Keratinocyte (primary cell): ENCODE results near the gene CALCR. TPM values are rescaled to one million over a fixed set of nuclear protein-coding genes. Genes with fewer than 3 reads are reported as not detected.

ENCODE experiments used
- DNase-seq: peaks from one replicate; pipeline ENCODE4 v3.0.0-alpha.2; 2011; ENCODE audit warnings: low read depth, missing footprints, low spot score
- FAIRE-seq: peaks from 2 replicates; lab custom pipeline; 2011; peaks lifted over from hg19 to GRCh38; lab: Jason Lieb, UNC
- H2AFZ ChIP-seq: 2 replicates; pipeline ENCODE4 v1.6.0; 2012; ENCODE audit warnings: low read length, control low read depth, inconsistent platforms; ENCODE audit not compliant: control insufficient read depth
- H3K27ac ChIP-seq: 2 replicates; pipeline ENCODE4 v1.5.1; 2011; ENCODE audit warnings: low read length; ENCODE audit not compliant: control insufficient read depth, insufficient read depth
- H3K27me3 ChIP-seq: 3 replicates; pipeline ENCODE4 v1.6.0; 2011; ENCODE audit warnings: low read length; ENCODE audit not compliant: control insufficient read depth, insufficient read depth; ENCODE audit errors: extremely low read depth
- H3K36me3 ChIP-seq, 2 experiments: 2 replicates in 1 of 2; 3 replicates in 1 of 2; pipeline ENCODE4 v1.5.1; 2011; ENCODE audit warnings: low read length in 2 of 2, mild to moderate bottlenecking in 1 of 2; ENCODE audit not compliant: control insufficient read depth in 2 of 2, insufficient read depth in 2 of 2; ENCODE audit errors: extremely low read depth in 1 of 2
- H3K4me1 ChIP-seq: 3 replicates; pipeline ENCODE4 v1.5.1; 2011; ENCODE audit warnings: low read length; ENCODE audit not compliant: control insufficient read depth, insufficient read depth; ENCODE audit errors: extremely low read depth
- H3K4me2 ChIP-seq: 3 replicates; pipeline ENCODE4 v1.6.0; 2011; ENCODE audit warnings: low read depth, low read length; ENCODE audit not compliant: control insufficient read depth, insufficient read depth; ENCODE audit errors: extremely low read depth
- H3K4me3 ChIP-seq, 3 experiments: fragments of 200-600 bp in 1 of 3; sonication (generic) in 1 of 3; 2 replicates in 2 of 3; 3 replicates in 1 of 3; pipeline ENCODE4 v1.5.1; 2011 to 2016; ENCODE audit warnings: low read length in 3 of 3, mild to moderate bottlenecking in 3 of 3, control low read depth in 2 of 3, inconsistent platforms in 1 of 3, low read depth in 1 of 3, mixed read lengths in 1 of 3, mixed run types in 1 of 3, moderate library complexity in 1 of 3; ENCODE audit not compliant: control insufficient read depth in 2 of 3, insufficient read depth in 2 of 3; ENCODE audit errors: extremely low read depth in 1 of 3
- H3K79me2 ChIP-seq: 2 replicates; pipeline ENCODE4 v1.6.0; 2012; ENCODE audit warnings: low read length; ENCODE audit not compliant: control insufficient read depth, insufficient read depth
- H3K9ac ChIP-seq: 3 replicates; pipeline ENCODE4 v1.6.0; 2011; ENCODE audit warnings: low read length; ENCODE audit not compliant: control insufficient read depth, insufficient read depth; ENCODE audit errors: extremely low read depth
- H3K9me1 ChIP-seq: 3 replicates; pipeline ENCODE4 v1.6.0; 2011; ENCODE audit warnings: low read length; ENCODE audit not compliant: control insufficient read depth, insufficient read depth; ENCODE audit errors: extremely low read depth
- H3K9me3 ChIP-seq: 2 replicates; pipeline ENCODE4 v1.5.1; 2012; ENCODE audit warnings: low read depth, low read length; ENCODE audit not compliant: control insufficient read depth
- H4K20me1 ChIP-seq: 3 replicates; pipeline ENCODE4 v1.6.0; 2011; ENCODE audit warnings: low read length; ENCODE audit not compliant: control insufficient read depth, insufficient read depth; ENCODE audit errors: extremely low read depth
- EZH2 ChIP-seq: IDR thresholded peaks from one replicate; pipeline ENCODE4 v1.6.1; 2012; ENCODE audit warnings: inconsistent platforms, mild to moderate bottlenecking, low read length, moderate library complexity
- dilution Hi-C: fragments of 300-500 bp; cut with MboI; formaldehyde crosslinking; loops from one replicate; pipeline ENCODE4 v1.7.0; 2020; ENCODE audit warnings: low sequenced_read_pairs; ENCODE audit not compliant: extremely low pct_ligation_motif_present
- polyA plus RNA-seq, 5 experiments: library from polyadenylated mRNA; depleted of rRNA in 3 of 5; stranded (reverse) in 3 of 5; stranded (forward) in 1 of 5; unstranded in 1 of 5; fragments of >200 nt; gene quantifications; 1 replicate in 1 of 5; 2 replicates in 3 of 5; 3 replicates in 1 of 5; pipeline versions ENCODE4 v1.2.1 to v1.2.3, GENCODE V29; 2011 to 2012; ENCODE audit warnings: missing spikeins in 2 of 5, low read depth in 1 of 5, low replicate concordance in 1 of 5
- TF ChIP-seq, protein P1 (sequence below), 3 experiments: IDR thresholded peaks in 1 of 3; conservative IDR thresholded peaks in 1 of 3; optimal IDR thresholded peaks in 1 of 3; 2 replicates in 2 of 3; 3 replicates in 1 of 3; pipeline versions ENCODE3 to v1.5.1; 2011; ENCODE audit warnings: low read length in 3 of 3, mild to moderate bottlenecking in 3 of 3, moderate library complexity in 2 of 3, control low read depth in 1 of 3, inconsistent platforms in 1 of 3; ENCODE audit not compliant: insufficient read depth in 2 of 3; ENCODE audit errors: extremely low read depth in 1 of 3

The CALCR gene
- polyA plus RNA-seq, 1 donor (not counting 4 experiments of a cell fraction or from before 2014, with no cell fraction given), result not detected

- H4K20me1 ChIP-seq, result no peaks in the 10 kb centered on the region
- H3K79me2 ChIP-seq, result no peaks in the 10 kb centered on the region
- peak; percentile 63 for FAIRE-seq
- dilution Hi-C loops, result no loop called here
- H3K4me2 ChIP-seq, result no peak overlapping the region
- H3K36me3 ChIP-seq, result no peaks in the 10 kb centered on the region
- no peaks in the 10 kb centered on the region for H3K9me1 ChIP-seq
- H3K4me3 ChIP-seq, result no peak overlapping the region
- no peak for DNase-seq
- no peaks in the 10 kb centered on the region for H3K4me1 ChIP-seq
- H3K27ac ChIP-seq, result no peak overlapping the region
- no peaks in the 10 kb centered on the region for H3K9me3 ChIP-seq
- peaks cover 5% of the 10 kb centered on the region for H3K27me3 ChIP-seq
- no peak overlapping the region for H3K9ac ChIP-seq
- TF ChIP-seq EZH2, result no peak
- TF ChIP-seq, protein P1, sequence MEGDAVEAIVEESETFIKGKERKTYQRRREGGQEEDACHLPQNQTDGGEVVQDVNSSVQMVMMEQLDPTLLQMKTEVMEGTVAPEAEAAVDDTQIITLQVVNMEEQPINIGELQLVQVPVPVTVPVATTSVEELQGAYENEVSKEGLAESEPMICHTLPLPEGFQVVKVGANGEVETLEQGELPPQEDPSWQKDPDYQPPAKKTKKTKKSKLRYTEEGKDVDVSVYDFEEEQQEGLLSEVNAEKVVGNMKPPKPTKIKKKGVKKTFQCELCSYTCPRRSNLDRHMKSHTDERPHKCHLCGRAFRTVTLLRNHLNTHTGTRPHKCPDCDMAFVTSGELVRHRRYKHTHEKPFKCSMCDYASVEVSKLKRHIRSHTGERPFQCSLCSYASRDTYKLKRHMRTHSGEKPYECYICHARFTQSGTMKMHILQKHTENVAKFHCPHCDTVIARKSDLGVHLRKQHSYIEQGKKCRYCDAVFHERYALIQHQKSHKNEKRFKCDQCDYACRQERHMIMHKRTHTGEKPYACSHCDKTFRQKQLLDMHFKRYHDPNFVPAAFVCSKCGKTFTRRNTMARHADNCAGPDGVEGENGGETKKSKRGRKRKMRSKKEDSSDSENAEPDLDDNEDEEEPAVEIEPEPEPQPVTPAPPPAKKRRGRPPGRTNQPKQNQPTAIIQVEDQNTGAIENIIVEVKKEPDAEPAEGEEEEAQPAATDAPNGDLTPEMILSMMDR (optimal IDR thresholded peaks at IDR 0.05 in 1 of 3, IDR thresholded peaks at IDR 0.05 in 1 of 3, conservative IDR thresholded peaks at IDR 0.05 in 1 of 3; ENCODE audit: extremely low read depth in 1 of 3, insufficient read depth in 2 of 3, low read length in 3 of 3), result no peak
- H2AFZ ChIP-seq, result no peak overlapping the region
These were observed 192.2 kb downstream of the CALCR start for GRCh38 chr7:93382362-93382761.

DNA sequence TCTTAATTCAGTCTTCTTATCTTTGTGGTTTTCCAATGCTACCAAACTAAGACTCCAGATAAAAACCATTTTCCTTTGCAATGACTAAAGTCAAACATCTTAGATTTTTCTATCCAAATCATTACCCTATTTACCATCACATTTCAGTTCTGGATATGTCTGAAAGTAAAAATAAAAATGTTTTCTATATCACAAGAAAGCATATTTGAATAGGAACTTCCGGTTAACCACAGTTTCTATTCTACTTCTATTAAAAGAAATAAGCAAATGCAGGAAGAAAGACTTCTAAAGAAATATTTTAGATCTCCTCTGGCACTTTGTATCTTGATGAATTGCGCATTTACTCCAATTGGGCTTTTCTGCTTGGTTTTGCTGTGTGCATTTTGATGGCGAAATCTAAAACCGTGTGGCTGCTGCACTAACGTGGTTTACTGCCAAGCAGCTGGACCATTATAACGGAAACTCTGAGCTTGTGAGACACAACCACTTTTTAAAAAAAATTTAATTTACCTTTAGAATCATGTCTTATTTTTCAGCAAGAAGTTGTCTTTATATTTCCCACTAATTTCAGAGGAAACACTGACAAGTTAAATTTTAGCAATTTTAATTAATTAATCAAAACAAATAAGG, 196.3 kb downstream of the CALCR start:
- no peak overlapping the region for H3K9ac ChIP-seq
- no peak overlapping the region for H3K4me3 ChIP-seq
- no peaks in the 10 kb centered on the region for H4K20me1 ChIP-seq
- H3K79me2 ChIP-seq, result no peaks in the 10 kb centered on the region
- H3K9me1 ChIP-seq, result no peaks in the 10 kb centered on the region
- no peak for TF ChIP-seq EZH2
- TF ChIP-seq, protein P1 (optimal IDR thresholded peaks at IDR 0.05 in 1 of 3, IDR thresholded peaks at IDR 0.05 in 1 of 3, conservative IDR thresholded peaks at IDR 0.05 in 1 of 3; ENCODE audit: extremely low read depth in 1 of 3, insufficient read depth in 2 of 3, low read length in 3 of 3), result no peak
- dilution Hi-C loops, result no loop called here
- H3K27ac ChIP-seq, result no peak overlapping the region
- H3K4me1 ChIP-seq, result no peaks in the 10 kb centered on the region
- no peak for FAIRE-seq
- no peaks in the 10 kb centered on the region for H3K36me3 ChIP-seq
- no peak overlapping the region for H3K4me2 ChIP-seq
- no peaks in the 10 kb centered on the region for H3K9me3 ChIP-seq
- no peak for DNase-seq
- H3K27me3 ChIP-seq, result peaks cover 6% of the 10 kb centered on the region
- H2AFZ ChIP-seq, result no peak overlapping the region
